ENCODE measurements around the gene PPP1R37.

Gene PPP1R37

GRCh38 chr19:45166723-45167252 lies 73.8 kb downstream of the PPP1R37 start:
- no peak for DNase-seq (ENCODE audit: extremely low read depth in 1 of 2, low read depth in 1 of 2)

- DNase-seq (ENCODE audit: extremely low read depth in 1 of 2, low read depth in 1 of 2), result no peak
These were observed 75.9 kb downstream of the PPP1R37 start for GRCh38 chr19:45168767-45169351.

- no peak for DNase-seq (ENCODE audit: extremely low read depth in 1 of 2, low read depth in 1 of 2)
These were observed 76.6 kb downstream of the PPP1R37 start for GRCh38 chr19:45169602-45170001.

- DNase-seq (ENCODE audit: extremely low read depth in 1 of 2, low read depth in 1 of 2), result no peak
These were observed 77.4 kb downstream of the PPP1R37 start for GRCh38 chr19:45170146-45171106.

GRCh38 chr19:45171211-45171623 lies 78.2 kb downstream of the PPP1R37 start:
- DNase-seq (ENCODE audit: extremely low read depth in 1 of 2, low read depth in 1 of 2), result no peak

- no peak for DNase-seq (ENCODE audit: extremely low read depth in 1 of 2, low read depth in 1 of 2)
These were observed 79.2 kb downstream of the PPP1R37 start for GRCh38 chr19:45172173-45172572.

GRCh38 chr19:45172611-45173208 lies 79.7 kb downstream of the PPP1R37 start:
- DNase-seq (ENCODE audit: extremely low read depth in 1 of 2, low read depth in 1 of 2), result no peak

GRCh38 chr19:45173816-45174215 lies 80.8 kb downstream of the PPP1R37 start:
- DNase-seq (ENCODE audit: extremely low read depth in 1 of 2, low read depth in 1 of 2), result no peak

- no peak for DNase-seq (ENCODE audit: extremely low read depth in 1 of 2, low read depth in 1 of 2)
These were observed 82.8 kb downstream of the PPP1R37 start for GRCh38 chr19:45175515-45176345.

- DNase-seq (ENCODE audit: extremely low read depth in 1 of 2, low read depth in 1 of 2), result no peak
These were observed 84.9 kb downstream of the PPP1R37 start, which contains the start of gene TRAPPC6A for GRCh38 chr19:45177817-45178261. Gene TRAPPC6A, minus strand, starts transcription at chr19:45178237. Its CDS starts 19 bp downstream, at chr19:45178218.

- peak; percentile 98 to 100 for DNase-seq (ENCODE audit: extremely low read depth in 1 of 2, low read depth in 1 of 2)
These were observed 85.5 kb downstream of the PPP1R37 start, which contains the start of gene BLOC1S3 for GRCh38 chr19:45178262-45179071. Gene BLOC1S3, plus strand, starts transcription at chr19:45178784. Its CDS starts 513 bp downstream, at chr19:45179297.

- no peak for DNase-seq (ENCODE audit: extremely low read depth in 1 of 2, low read depth in 1 of 2)
These were observed 86.3 kb downstream of the PPP1R37 start for GRCh38 chr19:45179072-45179891.

- DNase-seq (ENCODE audit: extremely low read depth in 1 of 2, low read depth in 1 of 2), result no peak
These were observed 87.0 kb downstream of the PPP1R37 start for GRCh38 chr19:45179892-45180370.

GRCh38 chr19:45180936-45181335 lies 88.0 kb downstream of the PPP1R37 start:
- no peak for DNase-seq (ENCODE audit: extremely low read depth in 1 of 2, low read depth in 1 of 2)

- no peak for DNase-seq (ENCODE audit: extremely low read depth in 1 of 2, low read depth in 1 of 2)
These were observed 89.8 kb downstream of the PPP1R37 start for GRCh38 chr19:45182758-45183157.

- DNase-seq (ENCODE audit: extremely low read depth in 1 of 2, low read depth in 1 of 2), result no peak
These were observed 91.1 kb downstream of the PPP1R37 start for GRCh38 chr19:45184115-45184514.

GRCh38 chr19:45186509-45187334 lies 93.7 kb downstream of the PPP1R37 start:
- DNase-seq (ENCODE audit: extremely low read depth in 1 of 2, low read depth in 1 of 2), result no peak

Measured in stimulated activated CD8-positive, alpha-beta memory T cell treated with anti-CD3 and anti-CD28 coated beads, Interleukin-7, amount 100 ng/mL, for 48 hours (primary cell).